Measurements from ENCODE around the gene SSUH2. TPM values are rescaled to one million over a fixed set of nuclear protein-coding genes. Genes with fewer than 3 reads are reported as not detected.

SSUH2 gene
- total and polyA plus RNA-seq, 2 of the 4 experiments (the other 2 are of a cell fraction) = 0.10 TPM; not detected in 1

- no peak overlapping the region for H3K27ac ChIP-seq (ENCODE audit: insufficient read depth, low read length)
- no peak overlapping the region for H2BK15ac ChIP-seq (ENCODE audit: low read depth, low read length)
- no peaks in the 10 kb centered on the region for H3K9me3 ChIP-seq (ENCODE audit: control insufficient read depth, insufficient read depth, low read length)
- H2BK5ac ChIP-seq (ENCODE audit: low read depth, low read length, poor library complexity, severe bottlenecking) = no peak overlapping the region
- peaks cover 19% of the 10 kb centered on the region for H3K4me1 ChIP-seq (ENCODE audit: control insufficient read depth, insufficient read depth, low read length)
- peaks cover 21% of the 10 kb centered on the region for H3K9me1 ChIP-seq (ENCODE audit: insufficient read depth, low read length)
- peak overlapping the region; percentile 41; the same call in 1 of the 2 replicates for H3K23ac ChIP-seq (ENCODE audit: low read depth, low read length)
- no peak for ATAC-seq (ENCODE audit: low read depth)
- H3K56ac ChIP-seq (ENCODE audit: extremely low read depth, insufficient read depth, low read length) = no peak overlapping the region
- no peak overlapping the region for H3K4me2 ChIP-seq (ENCODE audit: low read depth, low read length)
- intact Hi-C loops (cut with micrococcal nuclease) = no loop called here
- POLR2A ChIA-PET (ENCODE audit: unreplicated experiment) = no interaction called here
- no CpG with 5 or more reads among the region's 4 CpGs for WGBS, 2 experiments (ENCODE audit: extremely low coverage in 2 of 2, insufficient read length in 1 of 2)
- H2BK20ac ChIP-seq (ENCODE audit: low read depth, low read length) = peak overlapping the region; percentile 39; the same call in 1 of the 2 replicates
- peaks cover 6% of the 10 kb centered on the region for H3K36me3 ChIP-seq (ENCODE audit: control insufficient read depth, insufficient read depth, low read length)
- in situ Hi-C loops (cut with MboI; ENCODE audit: low sequenced_read_pairs) = no loop called here
- no peak overlapping the region for H2AFZ ChIP-seq (replicated peaks; ENCODE audit: low read length, poor library complexity)
- no peak overlapping the region for H3K18ac ChIP-seq (ENCODE audit: low read depth, low read length)
- no TSS peak for BruUV-seq (replicated peaks)
- H2BK120ac ChIP-seq (ENCODE audit: low read depth, low read length) = no peak overlapping the region
- dilution Hi-C loops (cut with HindIII; ENCODE audit: low sequenced_read_pairs, unreplicated experiment) = no loop called here
- no peak overlapping the region for H3K14ac ChIP-seq (replicated peaks; ENCODE audit: low read depth, low read length)
- H4K91ac ChIP-seq (ENCODE audit: insufficient read depth, low read depth, low read length) = 0 out of 2 replicates have a peak overlapping the region, but pooled peaks have one; percentile 1
- peak; percentile 43 for DNase-seq
- H3K9ac ChIP-seq (ENCODE audit: low read depth, low read length) = no peak overlapping the region
- CTCF ChIA-PET = interaction anchor here (0.7 kb wide), 1 partner anchor 49 kb away, joined by 3 read pairs; no protein-coding TSS in a partner anchor
- H3K4me3 ChIP-seq (ENCODE audit: insufficient read depth, low read depth, low read length) = no peak overlapping the region
- no peak overlapping the region for H4K8ac ChIP-seq (ENCODE audit: low read depth in 2 of 2, low read length in 2 of 2)
- no peak overlapping the region for H2AK5ac ChIP-seq (ENCODE audit: low read depth, low read length)
- H2AK9ac ChIP-seq (replicated peaks; ENCODE audit: low read depth, low read length, poor library complexity) = no peak overlapping the region
- H3K4ac ChIP-seq (ENCODE audit: low read depth, low read length) = no peak overlapping the region
- H4K5ac ChIP-seq (ENCODE audit: low read depth, low read length) = no peak overlapping the region
- peaks cover 8% of the 10 kb centered on the region for H4K20me1 ChIP-seq (ENCODE audit: insufficient read depth, low read length)
- H3K79me1 ChIP-seq (ENCODE audit: low read depth in 1 of 2, low read length in 2 of 2) = no peaks in the 10 kb centered on the region
- no peaks in the 10 kb centered on the region for H3K27me3 ChIP-seq (ENCODE audit: control insufficient read depth, insufficient read depth, low read length)
- no peak for TF ChIP-seq RCOR1 (IDR thresholded peaks at IDR 0.05; ENCODE audit: insufficient replicate concordance, low read length)
- TF ChIP-seq CEBPB (IDR thresholded peaks at IDR 0.05; ENCODE audit: low read depth, low read length) = no peak
- TF ChIP-seq MAFK (IDR thresholded peaks at IDR 0.05; ENCODE audit: low read depth, low read length) = peak; percentile 70
Observed at GRCh38 chr3:8573342-8573926, 71.2 kb downstream of the SSUH2 start.
